Mesodermal cell (in vitro differentiated cells): ENCODE measurements around the gene SYNE4.
"Not testable (repeated sequence)": the region's sequence is repeated elsewhere in the genome, so short reads cannot be mapped to it uniquely, and the experiment has no call there.

Experiments used
- H3K27ac ChIP-seq: 2 replicates; pipeline ENCODE4 v1.7.0; 2013; ENCODE audit warnings: mild to moderate bottlenecking, low read depth, low read length, moderate library complexity; ENCODE audit not compliant: severe bottlenecking
- H3K36me3 ChIP-seq: 2 replicates; pipeline ENCODE4 v1.7.1; 2013; ENCODE audit warnings: mild to moderate bottlenecking, low read length, moderate library complexity; ENCODE audit not compliant: control insufficient read depth, insufficient read depth
- H3K4me1 ChIP-seq: one replicate; pipeline ENCODE4 v1.7.1; 2013; ENCODE audit warnings: mild to moderate bottlenecking, low read length; ENCODE audit not compliant: insufficient read depth, control insufficient read depth, poor library complexity, severe bottlenecking
- H3K4me3 ChIP-seq: 2 replicates; pipeline ENCODE4 v1.7.0; 2013; ENCODE audit warnings: low read length, control low read depth, mild to moderate bottlenecking; ENCODE audit not compliant: insufficient read depth, poor library complexity, severe bottlenecking; ENCODE audit errors: extremely low read depth
- H3K9me3 ChIP-seq: 2 replicates; pipeline ENCODE4 v1.7.1; 2013; ENCODE audit warnings: mild to moderate bottlenecking, low read length, moderate library complexity; ENCODE audit not compliant: control insufficient read depth
- WGBS, 2 experiments: methylation state at CpG; one replicate each; pipeline ENCODE4 v1.1.5; 2013; ENCODE audit warnings: missing lambda C conversion rate in 2 of 2; ENCODE audit not compliant: insufficient coverage in 2 of 2; 5-methylcytosine and 5-hydroxymethylcytosine counted together

Gene SYNE4

DNA sequence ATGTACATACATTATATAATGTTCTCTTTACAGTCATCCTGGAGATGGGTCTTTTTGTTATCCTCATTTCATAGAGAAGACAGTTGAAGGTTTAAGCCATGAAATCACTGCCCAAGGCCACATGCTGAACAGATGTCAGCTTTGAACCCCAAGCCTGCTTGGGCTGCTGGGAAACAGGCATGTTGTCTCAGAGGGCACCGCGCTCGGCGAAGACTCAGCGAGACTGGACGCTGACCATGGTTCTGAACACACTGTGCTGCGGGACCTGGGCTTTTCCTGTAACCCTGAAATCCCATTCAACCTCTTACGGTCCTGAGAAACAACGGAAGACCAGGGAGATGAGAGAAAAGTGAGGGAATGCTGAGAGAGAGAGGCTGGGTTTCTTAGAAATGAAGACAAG, 45.1 kb downstream of the SYNE4 start:
- H3K4me3 ChIP-seq: no peak overlapping the region
- WGBS, 2 experiments: 5% methylated on average over 4 to 6 of the region's 9 CpGs
- no peaks in the 10 kb centered on the region for H3K9me3 ChIP-seq
- no peaks in the 10 kb centered on the region for H3K4me1 ChIP-seq
- H3K27ac ChIP-seq: no peak overlapping the region
- H3K36me3 ChIP-seq: no peaks in the 10 kb centered on the region

DNA sequence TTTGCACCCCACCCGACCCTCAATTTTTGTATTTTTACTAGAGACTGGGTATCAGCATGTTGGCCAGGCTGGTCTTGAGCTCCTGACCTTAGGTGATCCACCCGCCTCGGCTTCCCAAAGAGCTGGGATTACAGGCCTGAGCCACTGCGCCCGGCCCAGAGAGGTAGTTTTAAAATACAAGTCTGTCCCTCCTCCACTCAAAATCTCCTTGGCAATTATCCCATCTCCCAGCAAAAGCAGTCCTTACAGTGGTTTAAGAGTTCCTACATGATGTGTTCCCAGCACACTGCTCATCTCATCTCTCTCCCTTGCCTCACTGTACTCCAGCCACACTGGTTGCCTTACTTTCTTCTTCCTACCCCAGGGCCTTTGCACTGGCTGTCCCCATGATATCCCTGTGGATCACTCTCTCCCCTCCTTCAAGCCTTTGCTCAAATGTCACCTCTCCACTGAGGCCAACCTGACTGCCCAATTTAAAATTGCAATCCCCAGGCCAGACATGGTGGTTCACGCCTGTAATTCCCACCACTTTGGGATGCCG, 48.1 kb downstream of the SYNE4 start:
- no peaks in the 10 kb centered on the region for H3K9me3 ChIP-seq
- H3K4me3 ChIP-seq: no peak overlapping the region
- WGBS, 2 experiments: 87 to 88% methylated on average over 5 to 7 of the region's 7 CpGs
- H3K36me3 ChIP-seq: no peaks in the 10 kb centered on the region
- H3K4me1 ChIP-seq: no peaks in the 10 kb centered on the region
- no peak overlapping the region for H3K27ac ChIP-seq

DNA sequence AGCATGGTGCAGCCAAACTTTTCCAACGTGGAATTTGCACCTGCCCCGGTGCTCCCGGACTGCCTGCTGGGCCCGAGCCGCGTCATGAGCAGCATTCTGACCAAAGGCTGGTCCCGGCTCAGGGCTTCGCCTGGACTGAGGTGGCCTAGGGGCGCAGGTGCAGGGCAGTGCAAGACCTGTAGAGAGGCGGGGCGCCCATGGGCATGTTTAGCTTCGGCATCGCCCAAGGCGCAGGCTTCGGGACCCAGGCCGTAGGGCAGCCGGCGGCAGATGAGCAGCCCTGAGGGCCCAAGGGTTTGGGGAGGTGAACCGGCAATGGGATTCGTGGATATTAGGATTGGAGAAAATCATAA, 48.7 kb downstream of the SYNE4 start:
- Histone ChIP-seq H3K27ac (no peak overlapping the region), H3K4me3 (no peak overlapping the region), H3K4me1 (no peaks in the 10 kb centered on the region), H3K36me3 (no peaks in the 10 kb centered on the region), H3K9me3 (no peaks in the 10 kb centered on the region)
- WGBS, 2 experiments: 55 to 72% methylated on average over 9 to 12 of the region's 20 CpGs

DNA sequence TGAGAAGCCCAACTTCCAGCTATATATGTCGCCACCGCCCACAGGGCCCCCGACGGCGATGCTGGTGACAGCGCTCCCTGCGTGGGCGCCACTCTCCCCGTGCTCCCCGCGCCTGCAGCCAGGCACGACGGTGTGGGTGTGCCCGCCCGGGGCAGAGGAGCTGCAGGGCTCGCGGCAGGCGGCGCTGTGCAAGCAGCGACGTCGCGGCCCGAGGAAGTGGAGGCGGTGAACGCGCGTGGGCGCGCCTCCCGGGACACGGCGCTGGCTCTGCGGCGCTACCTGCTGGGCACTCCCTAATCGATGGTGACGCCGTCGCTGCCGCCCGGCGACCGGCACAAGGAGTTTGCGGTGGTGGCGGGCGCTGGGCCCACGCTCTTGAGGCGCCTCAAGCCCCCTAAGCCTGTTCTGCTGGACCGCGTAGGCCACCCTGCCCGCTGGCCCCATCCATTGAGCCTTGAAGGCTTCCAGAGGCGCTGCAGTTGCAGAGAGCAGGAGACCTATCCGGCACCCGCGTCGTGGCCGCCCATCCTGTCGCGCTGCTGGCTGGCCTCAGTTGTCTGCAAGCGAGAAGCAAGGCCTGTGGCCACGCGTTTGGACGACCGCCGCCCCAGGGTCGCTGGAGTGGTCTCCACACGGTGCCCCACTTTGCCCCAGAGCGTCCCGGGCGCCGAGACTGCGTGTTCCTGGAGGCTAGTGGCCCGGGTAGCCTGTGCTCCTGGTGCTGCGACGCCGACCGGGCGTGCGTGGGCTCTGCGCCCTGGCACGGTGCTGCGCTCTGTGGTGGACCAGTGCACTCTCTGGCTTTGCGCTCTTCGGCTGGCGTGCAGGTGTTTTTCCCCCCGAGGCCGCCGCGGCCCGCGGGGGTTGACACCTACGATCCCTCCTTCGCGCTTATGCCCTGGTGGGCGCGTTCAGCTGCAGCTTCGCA, 49.3 kb downstream of the SYNE4 start:
- 33% methylated on average over 75 to 90 of the region's 97 CpGs for WGBS, 2 experiments
- H3K4me3 ChIP-seq: no peak overlapping the region

DNA sequence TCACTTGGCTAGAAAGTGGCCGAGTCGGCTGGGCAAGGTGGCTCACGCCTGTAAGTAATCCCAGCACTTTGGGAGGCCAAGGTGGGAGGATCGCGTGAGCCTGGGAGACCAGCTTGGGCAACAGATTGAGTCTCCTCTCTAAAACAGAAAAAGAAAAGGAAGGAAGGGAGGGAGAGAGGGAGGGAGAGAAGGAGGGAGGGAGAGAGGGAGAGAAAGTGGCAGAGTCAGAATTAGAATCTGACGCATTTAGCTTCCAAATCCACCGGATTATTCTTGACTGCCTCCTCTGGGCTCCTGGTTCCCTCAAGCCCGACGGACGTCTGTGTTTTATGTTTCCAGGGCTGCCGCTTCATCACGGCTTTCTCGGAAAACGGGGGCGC, 50.0 kb downstream of the SYNE4 start:
- WGBS, 2 experiments: 45 to 53% methylated on average over 15 of the region's 15 CpGs
- H3K27ac ChIP-seq: no peak overlapping the region
- H3K4me1 ChIP-seq: no peaks in the 10 kb centered on the region
- H3K9me3 ChIP-seq: no peaks in the 10 kb centered on the region
- H3K36me3 ChIP-seq: no peaks in the 10 kb centered on the region
- no peak overlapping the region for H3K4me3 ChIP-seq

More for the DNA sequence above, 49.3 kb downstream of the SYNE4 start:
- no peaks in the 10 kb centered on the region for H3K9me3 ChIP-seq
- H3K4me1 ChIP-seq: no peaks in the 10 kb centered on the region
- H3K27ac ChIP-seq: no peak overlapping the region
- H3K36me3 ChIP-seq: no peaks in the 10 kb centered on the region

DNA sequence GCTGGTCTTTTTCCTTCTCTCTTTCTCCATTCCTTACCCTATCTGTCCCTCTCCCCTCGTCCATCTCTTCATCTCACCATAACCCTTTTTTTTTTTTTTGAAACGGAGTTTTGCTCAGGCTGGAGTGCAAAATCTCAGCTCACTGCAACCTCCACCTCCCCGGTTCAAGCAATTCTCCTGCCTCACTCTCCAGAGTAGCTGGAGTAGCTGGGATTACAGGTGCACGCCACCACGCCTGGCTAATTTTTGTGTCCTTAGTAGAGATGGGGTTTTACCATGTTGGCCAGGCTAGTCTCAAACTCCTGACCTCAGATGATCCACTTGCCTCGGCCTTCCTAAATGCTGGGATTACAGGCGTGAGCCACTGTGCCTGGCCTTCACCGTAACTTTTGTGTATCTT, 51.2 kb downstream of the SYNE4 start:
- not testable (repeated sequence) for H3K27ac ChIP-seq, H3K4me1 ChIP-seq, H3K4me3 ChIP-seq, H3K9me3 ChIP-seq, H3K36me3 ChIP-seq
- 88 to 93% methylated on average over 5 to 6 of the region's 8 CpGs for WGBS, 2 experiments

DNA sequence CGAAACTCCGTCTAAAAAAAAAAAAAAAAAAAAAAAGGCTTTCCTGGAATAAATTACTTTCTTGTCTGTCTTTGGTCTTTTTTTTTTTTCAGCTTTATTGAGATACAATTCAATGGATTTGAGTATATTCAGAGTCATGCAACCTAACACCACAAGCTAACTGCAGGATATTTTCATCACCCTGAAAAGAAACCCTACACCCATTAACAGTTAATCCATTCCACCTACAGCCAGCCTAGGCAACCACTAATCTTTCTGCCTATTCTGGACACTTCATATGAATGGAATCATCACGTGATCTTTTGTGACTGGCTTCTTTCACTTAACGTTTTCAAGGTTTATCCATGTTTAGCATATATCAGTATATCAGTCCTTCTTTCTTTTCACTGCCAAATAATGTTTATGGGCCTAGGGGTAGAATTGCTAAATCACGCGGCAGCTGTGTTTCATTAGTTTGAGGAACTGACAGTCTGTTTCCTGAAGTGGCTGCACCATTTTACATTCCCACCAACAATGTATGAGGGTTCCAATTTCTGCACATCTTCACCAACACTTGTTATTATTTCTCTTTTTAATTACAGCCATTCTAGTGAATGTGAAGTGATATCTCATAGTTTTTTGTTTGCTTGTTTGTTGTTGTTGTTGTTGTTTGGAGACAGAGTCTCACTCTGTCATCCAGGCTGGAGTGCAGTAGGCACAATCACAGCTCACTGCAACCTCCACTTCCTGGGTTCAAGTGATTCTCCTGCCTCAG, 52.6 kb downstream of the SYNE4 start:
- Histone ChIP-seq H3K36me3 (no peaks in the 10 kb centered on the region), H3K4me1 (no peaks in the 10 kb centered on the region), H3K9me3 (no peaks in the 10 kb centered on the region), H3K27ac (no peak overlapping the region), H3K4me3 (no peak overlapping the region)
- 56 to 71% methylated on average over 1 to 2 of the region's 6 CpGs for WGBS, 2 experiments
